HUES48 (cell line): ENCODE measurements around the gene GJB4.
"Not testable (repeated sequence)": the region's sequence is repeated elsewhere in the genome, so short reads cannot be mapped to it uniquely, and the experiment has no call there.

Source experiments
- H3K27ac ChIP-seq: one replicate; pipeline ENCODE4 v1.7.0; 2013; ENCODE audit warnings: low read depth, low read length, inconsistent platforms
- H3K27me3 ChIP-seq: 2 replicates; pipeline ENCODE4 v1.6.1; 2013; ENCODE audit warnings: mild to moderate bottlenecking, low read length; ENCODE audit not compliant: control insufficient read depth, insufficient read depth
- H3K36me3 ChIP-seq: 2 replicates; pipeline ENCODE4 v1.6.1; 2013; ENCODE audit warnings: low read length; ENCODE audit not compliant: control insufficient read depth, insufficient read depth
- H3K4me1 ChIP-seq: 2 replicates; pipeline ENCODE4 v1.6.1; 2013; ENCODE audit warnings: mild to moderate bottlenecking, low read length; ENCODE audit not compliant: control insufficient read depth, insufficient read depth
- H3K4me3 ChIP-seq: 2 replicates; pipeline ENCODE4 v1.5.1; 2013; ENCODE audit warnings: mild to moderate bottlenecking, low read depth, low read length
- H3K9ac ChIP-seq: 2 replicates; pipeline ENCODE4 v1.6.1; 2013; ENCODE audit warnings: mild to moderate bottlenecking, low read depth, low read length, moderate library complexity
- H3K9me3 ChIP-seq: 2 replicates; pipeline ENCODE4 v1.6.1; 2013; ENCODE audit warnings: low read length; ENCODE audit not compliant: control insufficient read depth, insufficient read depth

The GJB4 gene

DNA sequence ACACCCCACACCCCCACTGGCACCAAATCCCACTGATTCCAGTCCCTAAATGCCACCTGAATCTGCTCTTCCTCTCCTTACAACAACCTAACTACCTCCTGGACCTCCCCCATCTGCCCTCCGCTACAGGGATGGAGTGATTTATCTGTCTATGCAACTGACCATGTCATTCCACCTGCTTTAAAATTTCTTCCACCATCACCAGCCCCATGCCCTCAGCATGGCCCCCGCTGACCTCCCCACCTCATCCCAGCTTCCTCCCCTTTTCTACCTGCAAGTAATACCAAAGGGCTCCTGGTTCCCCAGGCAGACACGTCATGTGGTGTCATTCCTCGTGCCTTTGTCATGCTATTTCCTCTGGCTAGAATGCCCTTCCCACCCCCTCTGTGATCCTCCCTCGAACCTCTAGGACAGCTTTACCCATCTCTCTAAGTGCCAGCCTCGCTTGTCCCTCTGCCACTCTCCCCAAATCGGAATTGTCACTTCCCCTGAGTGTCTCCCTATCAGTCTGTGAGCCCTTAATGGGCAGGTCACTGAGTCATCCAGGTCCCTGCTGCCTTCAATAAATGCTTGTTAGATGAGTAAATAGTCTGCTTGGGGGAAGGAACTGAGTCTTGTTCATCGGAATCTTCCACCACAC, 3.7 kb downstream of the GJB4 start:
- H3K9ac ChIP-seq = no peak overlapping the region
- H3K27ac ChIP-seq = peak overlapping the region; percentile 66

GRCh38 chr1:34768856-34769255, 9.3 kb downstream of the GJB4 start:
- no peaks in the 10 kb centered on the region for H3K27me3 ChIP-seq
- H3K9ac ChIP-seq = no peak overlapping the region
- H3K36me3 ChIP-seq = no peaks in the 10 kb centered on the region
- H3K4me1 ChIP-seq = no peaks in the 10 kb centered on the region
- no peak overlapping the region for H3K27ac ChIP-seq
- H3K9me3 ChIP-seq = no peaks in the 10 kb centered on the region
- no peak overlapping the region for H3K4me3 ChIP-seq

More for the DNA sequence above, 3.7 kb downstream of the GJB4 start:
- Histone ChIP-seq H3K9me3 (no peaks in the 10 kb centered on the region), H3K36me3 (no peaks in the 10 kb centered on the region), H3K27me3 (no peaks in the 10 kb centered on the region), H3K4me1 (peaks cover 20% of the 10 kb centered on the region), H3K4me3 (no peak overlapping the region)

GRCh38 chr1:34770891-34771504, 11.5 kb downstream of the GJB4 start:
- Histone ChIP-seq H3K36me3 (no peaks in the 10 kb centered on the region), H3K4me1 (no peaks in the 10 kb centered on the region), H3K4me3 (no peak overlapping the region), H3K9ac (no peak overlapping the region), H3K27ac (no peak overlapping the region), H3K9me3 (no peaks in the 10 kb centered on the region), H3K27me3 (no peaks in the 10 kb centered on the region)

DNA sequence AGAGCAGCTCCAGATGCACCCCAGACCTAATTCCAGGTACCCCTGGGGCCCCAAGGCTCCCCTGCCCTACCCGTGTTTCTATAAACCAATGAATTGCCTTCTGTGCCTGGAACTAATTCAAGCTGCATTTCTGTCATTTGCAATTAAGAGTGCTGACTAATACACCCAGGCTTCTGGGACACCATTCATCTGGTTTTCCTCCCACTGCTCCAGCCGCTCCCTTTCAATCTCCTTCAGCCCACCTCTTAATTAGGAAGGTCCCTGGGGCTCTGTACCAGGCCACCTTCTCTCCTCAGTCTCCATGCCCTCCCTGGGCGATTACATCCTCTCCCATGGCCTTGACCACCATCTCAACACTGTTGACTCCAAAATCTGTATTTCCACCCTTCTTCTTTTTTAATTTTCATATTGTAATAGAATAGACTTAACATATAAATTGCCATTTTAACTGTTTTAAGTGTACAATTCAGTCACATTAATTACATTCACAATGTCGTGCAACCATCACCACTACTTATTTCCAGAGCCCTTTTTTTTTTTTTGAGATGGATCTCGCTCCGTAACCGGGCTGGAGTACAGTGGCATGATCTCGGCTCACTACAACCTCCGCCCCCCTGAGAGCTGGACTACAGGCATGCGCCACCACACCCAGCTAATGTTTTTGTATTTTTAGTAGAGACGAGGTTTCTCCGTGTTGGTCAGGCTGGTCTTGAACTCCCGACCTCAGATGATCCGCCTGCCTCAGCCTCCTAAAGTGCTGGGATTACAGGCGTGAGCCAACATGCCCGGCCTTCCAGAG, 12.2 kb downstream of the GJB4 start:
- Histone ChIP-seq H3K27me3 (no peaks in the 10 kb centered on the region), H3K4me1 (no peaks in the 10 kb centered on the region), H3K36me3 (no peaks in the 10 kb centered on the region)

DNA sequence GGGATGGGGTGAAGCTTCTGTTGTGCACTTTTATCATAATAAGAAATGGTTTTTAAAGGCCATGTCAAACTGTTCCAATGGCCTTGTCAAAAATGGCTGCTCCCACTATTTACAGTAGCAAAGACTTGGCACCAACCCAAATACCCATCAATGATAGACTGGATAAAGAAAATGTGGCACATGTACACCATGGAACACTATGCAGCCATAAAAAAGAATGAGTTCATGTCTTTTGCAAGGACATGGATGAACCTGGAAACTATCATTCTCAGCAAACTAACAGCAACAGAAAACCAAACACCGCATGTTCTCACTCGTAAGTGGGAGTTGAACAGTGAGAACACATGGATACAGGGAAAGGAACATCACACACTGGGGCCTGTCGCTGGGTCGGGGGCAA, 13.6 kb downstream of the GJB4 start:
- not testable (repeated sequence) for H3K27me3 ChIP-seq, H3K4me3 ChIP-seq, H3K4me1 ChIP-seq, H3K9ac ChIP-seq, H3K36me3 ChIP-seq, H3K27ac ChIP-seq, H3K9me3 ChIP-seq

More for the DNA sequence above, 12.2 kb downstream of the GJB4 start:
- H3K9me3 ChIP-seq = no peaks in the 10 kb centered on the region
- no peak overlapping the region for H3K27ac ChIP-seq
- no peak overlapping the region for H3K4me3 ChIP-seq
- no peak overlapping the region for H3K9ac ChIP-seq

DNA sequence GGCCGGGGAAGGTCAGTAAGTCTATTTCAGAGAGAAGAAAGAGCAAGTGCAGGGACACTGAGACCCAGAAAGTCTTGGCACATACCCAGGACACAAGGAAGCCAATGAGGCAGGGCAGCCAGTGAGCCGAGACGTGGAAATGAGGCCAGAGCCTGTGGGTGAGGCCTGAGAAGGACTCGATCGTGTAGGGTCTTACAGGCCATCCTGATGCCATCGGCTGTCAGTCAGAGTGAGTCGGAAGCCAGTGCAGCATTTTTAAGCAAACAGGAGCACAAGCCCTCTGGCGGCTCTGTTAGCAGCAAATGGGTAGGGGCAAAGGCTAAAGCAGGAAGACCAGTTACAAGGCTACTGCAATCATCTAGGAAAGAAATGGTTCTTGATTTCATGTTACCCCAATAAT, 15.4 kb downstream of the GJB4 start:
- peaks cover 6% of the 10 kb centered on the region for H3K27me3 ChIP-seq
- no peaks in the 10 kb centered on the region for H3K9me3 ChIP-seq
- H3K27ac ChIP-seq = no peak overlapping the region
- no peaks in the 10 kb centered on the region for H3K36me3 ChIP-seq
- H3K9ac ChIP-seq = no peak overlapping the region
- H3K4me1 ChIP-seq = no peaks in the 10 kb centered on the region
- H3K4me3 ChIP-seq = no peak overlapping the region

GRCh38 chr1:34776911-34777310, 17.4 kb downstream of the GJB4 start:
- no peak overlapping the region for H3K27ac ChIP-seq
- no peaks in the 10 kb centered on the region for H3K36me3 ChIP-seq
- 0 out of 2 replicates have a peak, but pooled peaks cover 4% of the 10 kb centered on the region for H3K4me1 ChIP-seq
- no peaks in the 10 kb centered on the region for H3K9me3 ChIP-seq
- H3K9ac ChIP-seq = no peak overlapping the region
- no peak overlapping the region for H3K4me3 ChIP-seq
- peaks cover 26% of the 10 kb centered on the region for H3K27me3 ChIP-seq

- H3K27me3 ChIP-seq = peaks cover 34% of the 10 kb centered on the region
- no peak overlapping the region for H3K9ac ChIP-seq
- H3K4me1 ChIP-seq = peaks cover 10% of the 10 kb centered on the region; the same call in 1 of the 2 replicates
- no peaks in the 10 kb centered on the region for H3K9me3 ChIP-seq
- H3K36me3 ChIP-seq = no peaks in the 10 kb centered on the region
- H3K27ac ChIP-seq = no peak overlapping the region
- no peak overlapping the region for H3K4me3 ChIP-seq
Observed at GRCh38 chr1:34777519-34778321, 18.2 kb downstream of the GJB4 start.

DNA sequence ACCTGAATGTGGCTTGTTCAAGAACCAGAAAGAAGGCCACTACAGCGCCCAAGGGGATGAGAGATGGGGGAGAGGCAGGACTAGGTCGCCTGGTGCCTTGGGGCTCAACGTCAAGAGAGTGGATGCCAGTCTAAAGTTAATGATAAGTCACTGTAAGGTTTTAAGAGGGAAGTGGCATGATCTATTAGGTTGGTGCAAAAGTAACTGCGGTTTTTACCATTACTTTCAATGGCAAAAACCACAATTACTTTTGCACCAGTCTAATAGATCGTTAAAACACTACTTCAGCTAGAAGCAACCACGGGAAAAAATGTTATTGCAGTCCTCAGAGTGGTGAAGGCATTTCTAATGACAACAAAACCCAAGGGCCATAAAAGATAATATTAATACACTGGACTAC, 18.8 kb downstream of the GJB4 start:
- no peak overlapping the region for H3K9ac ChIP-seq
- H3K27me3 ChIP-seq = peaks cover 34% of the 10 kb centered on the region
- no peak overlapping the region for H3K27ac ChIP-seq
- H3K36me3 ChIP-seq = no peaks in the 10 kb centered on the region
- peaks cover 10% of the 10 kb centered on the region; the same call in 1 of the 2 replicates for H3K4me1 ChIP-seq
- no peaks in the 10 kb centered on the region for H3K9me3 ChIP-seq
- H3K4me3 ChIP-seq = no peak overlapping the region

GRCh38 chr1:34779005-34779404, 19.5 kb downstream of the GJB4 start:
- Histone ChIP-seq H3K4me1 (peaks cover 10% of the 10 kb centered on the region; the same call in 1 of the 2 replicates), H3K4me3 (no peak overlapping the region), H3K27ac (no peak overlapping the region), H3K36me3 (no peaks in the 10 kb centered on the region), H3K27me3 (peaks cover 34% of the 10 kb centered on the region), H3K9ac (no peak overlapping the region), H3K9me3 (no peaks in the 10 kb centered on the region)
